HG03575 (cell line): ENCODE results near the gene RRP7A.
"Not testable (repeated sequence)": the region's sequence is repeated elsewhere in the genome, so short reads cannot be mapped to it uniquely, and the experiment has no call there.

Source experiments
- ATAC-seq: cut with Tn5 transposase; IDR thresholded peaks from one replicate; pipeline ENCODE4 v1.9.1; 2021; ENCODE audit not compliant: unreplicated experiment, insufficient number of reproducible peaks, low FRiP score; ENCODE audit errors: extremely low read depth

Gene RRP7A

GRCh38 chr22:42537199-42537831 is 17.7 kb upstream of the RRP7A start:
- peak; percentile 31 for ATAC-seq

GRCh38 chr22:42536634-42537033 is 17.0 kb upstream of the RRP7A start:
- not testable (repeated sequence) for ATAC-seq

DNA sequence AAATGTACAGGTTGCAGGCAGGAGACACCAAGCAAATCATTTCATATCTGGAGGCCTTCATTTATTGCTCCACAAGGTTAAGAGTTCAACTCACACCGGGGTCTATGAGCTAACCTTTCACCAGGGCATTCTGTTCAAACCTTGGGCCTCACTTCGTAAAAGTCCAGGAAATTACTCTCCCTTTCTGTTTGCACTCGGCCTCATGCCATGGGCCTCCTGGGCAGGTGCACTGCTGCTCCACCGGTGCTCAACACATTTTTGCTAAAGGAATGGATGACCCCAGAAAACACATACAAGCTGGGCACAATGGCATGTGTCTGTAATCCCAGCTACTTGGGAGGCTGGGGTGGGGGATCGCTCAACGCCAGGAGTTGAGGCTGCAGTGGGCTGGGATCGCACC is 16.6 kb upstream of the RRP7A start:
- ATAC-seq: no peak

GRCh38 chr22:42535082-42535731 is 15.6 kb upstream of the RRP7A start:
- not testable (repeated sequence) for ATAC-seq

- no peak for ATAC-seq
These were observed 14.0 kb upstream of the RRP7A start for GRCh38 chr22:42533638-42533977.

DNA sequence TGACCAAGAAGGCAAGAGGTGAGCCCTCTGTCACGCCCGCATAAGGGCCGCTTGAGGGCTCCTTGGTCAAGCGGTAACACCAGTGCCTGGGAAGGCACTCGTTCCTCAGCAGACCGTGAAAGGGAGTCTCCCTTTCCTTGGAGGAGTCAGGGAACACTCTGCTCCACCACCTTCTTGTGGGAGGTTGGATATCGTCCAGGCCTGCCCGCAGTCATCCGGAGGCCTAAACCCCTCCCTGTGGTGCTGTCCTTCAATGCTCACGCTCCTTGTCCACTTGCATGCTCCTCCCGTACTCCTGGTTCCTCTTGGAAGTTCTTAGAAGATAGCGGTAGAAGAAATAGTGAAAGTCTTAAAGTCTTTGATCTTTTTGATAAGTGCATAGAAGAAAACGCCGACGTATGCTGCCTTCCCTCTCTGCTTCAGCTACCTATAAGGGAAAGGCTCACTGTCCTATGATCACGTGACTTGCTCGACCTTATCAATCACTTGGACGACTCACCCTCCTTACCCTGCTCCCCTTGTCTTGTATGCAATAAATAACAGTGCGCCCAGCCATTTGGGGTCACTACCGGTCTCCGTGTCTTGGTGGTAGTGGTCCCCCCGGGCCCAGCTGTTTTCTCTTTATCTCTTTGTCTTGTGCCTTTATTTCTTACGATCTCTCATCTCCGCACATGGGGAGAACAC is 11.9 kb upstream of the RRP7A start:
- ATAC-seq: not testable (repeated sequence)

GRCh38 chr22:42529435-42529834 is 9.8 kb upstream of the RRP7A start:
- ATAC-seq: not testable (repeated sequence)

- no peak for ATAC-seq
These were observed 9.2 kb upstream of the RRP7A start for GRCh38 chr22:42528591-42529307.

DNA sequence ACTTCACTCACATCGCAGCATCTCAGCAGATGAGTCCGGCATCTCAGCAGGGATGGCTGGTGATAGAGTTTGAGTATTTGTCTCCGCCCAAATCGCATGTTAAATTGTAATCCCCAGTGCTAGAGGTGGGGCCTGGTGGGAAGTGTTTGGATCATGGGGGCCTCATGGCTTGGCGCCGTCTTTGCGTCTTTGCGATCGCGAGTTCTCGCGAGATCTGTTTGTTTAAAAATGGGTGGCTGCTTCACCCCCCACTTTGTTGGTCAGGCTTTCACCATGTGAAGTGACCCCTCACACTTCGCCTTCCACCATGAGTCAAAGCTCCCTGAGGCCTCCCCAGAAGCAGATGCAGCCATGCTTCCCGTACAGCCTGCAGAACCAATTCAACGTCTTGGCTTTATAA is 3.0 kb upstream of the RRP7A start:
- ATAC-seq: no peak

DNA sequence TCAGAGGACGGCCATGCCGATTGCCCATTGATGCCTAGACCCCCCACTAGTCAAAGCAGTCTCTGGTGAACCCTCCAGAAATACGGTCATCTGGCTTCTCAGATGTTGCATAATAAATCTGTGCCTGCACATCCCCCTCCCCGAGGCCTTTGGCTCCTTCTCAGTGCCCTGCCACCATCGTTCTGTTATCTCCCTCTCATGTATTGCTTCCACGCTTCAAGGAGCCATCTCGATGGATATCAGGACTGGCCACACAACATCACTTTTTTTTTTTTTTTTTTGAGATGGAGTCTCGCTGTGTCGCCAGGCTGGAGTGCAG is 1.6 kb upstream of the RRP7A start:
- no peak for ATAC-seq

DNA sequence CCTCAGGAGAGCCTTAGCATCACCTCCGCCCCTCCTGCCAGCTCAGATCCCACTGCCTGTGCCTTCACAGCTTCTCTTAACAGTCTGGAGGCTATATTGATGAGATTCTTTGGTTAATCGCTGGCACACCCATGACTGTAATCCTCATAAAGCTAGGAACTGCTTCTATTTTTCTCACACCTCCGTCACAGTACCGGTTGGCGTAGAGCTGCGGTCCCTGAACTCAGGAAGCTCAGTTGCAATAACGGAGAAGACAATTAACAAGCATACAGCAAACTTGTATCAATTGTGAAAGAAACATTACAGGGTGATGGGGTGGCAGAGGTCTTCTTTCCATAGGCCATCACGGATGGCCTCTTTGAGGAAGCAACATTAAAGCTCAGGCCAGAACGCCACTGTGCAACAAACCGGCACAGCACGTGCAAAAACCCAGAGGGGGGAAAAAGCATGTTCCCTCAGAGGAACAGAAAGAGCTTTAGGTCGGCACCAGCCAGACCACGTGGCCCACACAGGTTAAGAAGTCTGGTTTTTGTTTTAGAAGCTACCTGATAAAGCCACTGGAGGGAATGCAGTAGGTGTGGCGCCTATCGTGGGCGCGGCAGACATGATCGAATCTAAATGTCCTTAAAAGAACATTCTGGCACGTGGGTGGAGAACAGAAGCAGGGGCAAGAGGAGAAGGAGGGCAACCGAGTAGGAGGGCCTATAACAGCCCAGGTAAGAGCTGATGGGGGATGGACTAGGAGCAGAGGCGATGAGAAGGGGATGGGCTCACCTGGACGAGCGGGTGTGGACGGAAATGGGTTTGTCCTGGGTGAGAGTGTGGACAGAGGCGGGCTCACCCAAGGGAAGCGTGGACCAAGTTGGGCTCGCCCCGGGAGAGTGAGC is 715 bp downstream of the RRP7A start:
- not testable (repeated sequence) for ATAC-seq

- not testable (repeated sequence) for ATAC-seq
These were observed 2.5 kb downstream of the RRP7A start for GRCh38 chr22:42517103-42517502.

- ATAC-seq: no peak
These were observed 3.7 kb downstream of the RRP7A start for GRCh38 chr22:42515896-42516295.

DNA sequence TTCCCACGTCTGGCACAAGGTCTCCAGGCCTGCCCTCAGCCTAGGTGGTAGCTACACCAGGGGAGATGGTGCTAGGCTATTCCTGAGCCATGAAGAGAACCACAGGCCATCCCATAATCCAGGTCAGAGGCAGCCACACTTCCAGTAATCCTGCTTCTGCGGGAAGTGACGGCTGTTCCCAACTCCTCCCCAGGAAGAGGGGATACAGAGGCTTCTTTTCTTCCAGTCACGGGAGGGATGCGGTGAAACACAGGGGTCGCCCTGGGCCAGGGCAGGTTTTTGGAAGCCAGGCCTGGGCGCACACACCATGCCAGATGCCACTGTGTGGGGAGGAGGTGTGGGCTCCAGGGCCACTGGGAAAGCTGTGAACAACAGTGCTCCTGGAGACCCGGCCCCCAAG is 4.3 kb downstream of the RRP7A start:
- ATAC-seq: not testable (repeated sequence)

DNA sequence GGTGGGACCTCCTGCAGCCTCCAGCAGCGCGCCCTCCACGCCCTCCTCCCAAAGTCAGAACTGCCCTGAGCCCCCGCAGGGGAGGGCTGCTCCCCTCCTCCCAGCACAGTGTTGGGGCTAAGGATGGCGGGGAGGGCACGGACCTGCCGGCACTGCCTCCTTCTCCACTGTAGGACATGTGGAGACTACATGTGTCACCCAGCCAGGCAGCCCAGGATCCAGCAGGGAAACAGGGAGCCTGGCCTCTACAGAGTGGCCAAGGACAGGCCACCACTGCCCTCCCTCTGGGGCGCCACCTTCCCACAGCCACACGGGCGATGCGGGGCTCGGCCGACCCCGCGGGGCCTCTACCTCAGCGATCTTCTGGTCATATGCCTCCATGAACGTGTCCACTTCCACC is 5.3 kb downstream of the RRP7A start:
- not testable (repeated sequence) for ATAC-seq

- ATAC-seq: not testable (repeated sequence)
These were observed 7.2 kb downstream of the RRP7A start for GRCh38 chr22:42512273-42512990.

- ATAC-seq: no peak
These were observed 8.2 kb downstream of the RRP7A start for GRCh38 chr22:42511401-42511891.

DNA sequence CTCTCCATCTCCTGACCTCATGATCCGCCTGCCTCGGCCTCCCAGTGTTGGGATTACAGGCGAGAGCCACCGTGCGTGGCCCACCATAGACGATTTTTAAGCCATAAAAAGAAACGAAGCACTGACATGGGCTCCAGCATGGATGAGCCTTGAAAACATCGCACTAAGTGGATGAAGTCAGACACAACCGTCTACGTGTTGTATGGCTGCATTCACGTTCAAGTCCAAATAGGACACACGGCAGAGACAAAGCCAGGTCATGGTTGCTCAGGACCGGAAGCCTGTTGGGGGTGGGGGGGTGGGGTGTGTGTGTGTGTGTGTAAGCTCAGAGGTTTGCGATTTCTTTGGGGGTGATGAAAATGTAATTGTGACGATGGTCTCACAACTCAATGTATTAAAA is 10.0 kb downstream of the RRP7A start:
- ATAC-seq: no peak
